Activated CD8-positive, alpha-beta memory T cell treated with anti-CD3 and anti-CD28 coated beads for 4 hours (primary cell): ENCODE data around the gene ZCCHC17.

ENCODE experiments used
- DNase-seq, 2 donors: peaks; one replicate each; pipeline ENCODE4 v3.0.0-alpha.2; 2020; ENCODE audit warnings: low read depth in 2 of 2

Gene ZCCHC17

GRCh38 chr1:31306278-31306677 lies 9.4 kb downstream of the ZCCHC17 start:
- no peak for DNase-seq

GRCh38 chr1:31308036-31308435 lies 11.2 kb downstream of the ZCCHC17 start:
- no peak for DNase-seq

- no peak for DNase-seq
Measured at GRCh38 chr1:31310198-31310597, 13.4 kb downstream of the ZCCHC17 start.

- no peak for DNase-seq
Measured at GRCh38 chr1:31315902-31316301, 19.1 kb downstream of the ZCCHC17 start.

- DNase-seq, result no peak
Measured at GRCh38 chr1:31318146-31318545, 21.3 kb downstream of the ZCCHC17 start.

GRCh38 chr1:31324093-31324492 lies 27.3 kb downstream of the ZCCHC17 start:
- DNase-seq, result no peak

- DNase-seq, result no peak
Measured at GRCh38 chr1:31324992-31325391, 28.2 kb downstream of the ZCCHC17 start.

DNA sequence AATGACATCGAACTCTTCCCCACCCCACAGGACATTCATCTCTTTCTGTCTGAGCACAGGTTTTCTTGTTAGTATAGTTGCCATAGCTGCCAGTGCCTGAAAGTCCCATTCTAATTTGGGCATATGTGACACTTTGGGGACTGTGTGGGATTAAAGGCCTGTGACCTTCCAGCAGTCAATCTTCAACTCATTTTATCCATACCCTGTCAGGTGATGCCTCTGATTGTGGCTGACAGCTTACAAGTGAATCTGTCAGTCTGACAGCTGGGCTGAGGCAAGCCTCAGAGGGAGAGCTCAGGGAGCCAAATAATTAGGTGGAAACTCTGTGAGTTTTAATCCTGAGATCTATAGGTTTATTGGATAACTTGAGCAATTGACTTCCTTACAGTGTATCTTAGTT lies 29.6 kb downstream of the ZCCHC17 start:
- DNase-seq, result no peak

DNA sequence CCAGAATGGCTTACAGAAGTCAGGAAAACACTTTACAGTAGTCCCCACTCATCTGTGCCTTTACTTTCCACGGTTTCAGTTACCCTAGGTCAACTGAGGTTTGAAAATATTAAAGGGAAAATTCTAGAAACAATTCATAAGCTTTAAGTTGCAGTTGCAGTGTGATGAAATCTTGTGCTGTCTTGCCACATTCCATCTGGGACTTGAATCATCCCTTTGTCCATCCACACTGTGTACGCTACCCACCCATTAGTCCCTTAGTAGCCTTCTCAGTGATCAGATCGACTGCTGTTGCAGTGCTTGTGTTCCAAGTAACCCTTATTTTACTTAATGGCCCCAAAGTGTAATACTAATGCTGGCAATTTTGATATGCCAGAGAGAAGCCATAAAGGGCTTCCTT lies 30.5 kb downstream of the ZCCHC17 start:
- DNase-seq, result no peak

- no peak for DNase-seq
Measured at GRCh38 chr1:31335007-31335406, 38.2 kb downstream of the ZCCHC17 start.

GRCh38 chr1:31336687-31337467 lies 40.0 kb downstream of the ZCCHC17 start:
- DNase-seq, result no peak

DNA sequence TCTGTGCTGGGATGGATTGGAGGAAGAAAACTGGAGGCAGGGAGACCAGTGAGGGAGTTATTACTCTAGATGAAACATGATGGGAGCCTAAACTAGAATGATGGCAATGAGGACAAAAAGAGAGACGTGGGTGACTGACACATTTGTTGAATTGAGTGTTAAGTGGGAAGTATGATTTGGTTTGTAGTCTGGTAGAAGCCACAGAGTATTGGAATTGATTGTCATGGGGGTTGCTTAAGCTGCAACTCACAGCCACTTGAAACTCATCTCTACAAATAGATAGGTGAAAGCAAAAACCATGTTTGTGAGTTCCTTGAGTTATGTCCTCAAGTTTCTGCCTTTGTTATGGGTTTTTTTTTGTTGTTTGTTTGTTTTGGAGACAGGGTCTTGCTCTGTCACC lies 47.7 kb downstream of the ZCCHC17 start:
- no peak for DNase-seq

DNA sequence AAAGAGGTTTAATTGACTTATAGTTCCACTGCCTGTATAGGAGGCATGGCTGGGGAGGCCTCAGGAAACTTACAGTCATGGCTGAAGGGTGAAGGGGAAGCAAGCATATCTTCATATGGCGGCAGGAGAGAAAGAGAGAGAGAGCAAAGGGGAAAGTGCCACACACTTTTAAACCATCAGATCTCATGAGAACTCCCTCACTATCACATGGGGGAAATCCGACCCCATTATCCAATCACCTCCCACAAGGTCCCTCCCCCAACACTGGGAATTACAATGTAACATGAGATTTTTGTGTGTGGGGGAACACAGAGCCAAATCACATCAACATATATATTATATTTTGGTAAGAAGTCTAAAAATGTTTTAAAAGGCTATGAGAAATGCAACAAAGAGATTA lies 48.8 kb downstream of the ZCCHC17 start:
- no peak for DNase-seq

DNA sequence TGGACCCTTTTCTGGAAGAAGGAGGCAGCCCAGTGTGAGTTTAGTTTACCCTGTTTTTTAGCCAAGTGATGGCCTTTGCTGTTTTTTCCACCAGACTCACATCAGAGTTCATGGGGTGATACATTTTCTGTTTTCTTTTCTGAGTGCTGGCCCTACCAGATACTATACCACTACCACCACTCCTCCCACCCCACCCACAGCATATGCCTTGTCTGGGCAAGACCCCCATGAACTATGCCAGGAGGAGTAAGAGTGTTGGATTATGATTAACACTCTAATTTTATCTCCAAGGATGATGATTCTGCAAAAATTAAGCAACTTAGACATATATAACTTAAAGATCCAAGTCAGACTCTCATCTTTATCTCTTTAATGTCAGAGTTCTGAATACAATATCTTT lies 50.0 kb downstream of the ZCCHC17 start:
- no peak for DNase-seq

DNA sequence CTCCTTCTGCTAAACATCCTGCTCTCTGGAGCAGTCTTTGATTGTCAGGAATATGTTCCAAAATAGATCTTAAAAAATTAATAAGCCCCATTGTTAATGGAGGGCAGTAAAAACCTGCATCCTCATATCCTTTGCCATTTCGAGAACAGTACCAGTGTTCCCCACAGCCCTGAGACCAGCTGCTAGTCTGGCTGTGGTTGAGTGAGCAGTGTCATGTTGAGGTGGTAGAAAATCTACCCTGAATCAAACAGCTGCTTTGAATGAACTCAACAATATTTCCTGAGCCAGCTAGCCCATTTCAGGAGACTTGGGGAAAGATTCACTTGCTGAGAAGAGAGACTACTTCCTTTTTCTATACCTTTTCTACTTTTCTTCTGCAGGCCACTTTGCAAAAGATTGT lies 51.6 kb downstream of the ZCCHC17 start:
- no peak for DNase-seq

DNA sequence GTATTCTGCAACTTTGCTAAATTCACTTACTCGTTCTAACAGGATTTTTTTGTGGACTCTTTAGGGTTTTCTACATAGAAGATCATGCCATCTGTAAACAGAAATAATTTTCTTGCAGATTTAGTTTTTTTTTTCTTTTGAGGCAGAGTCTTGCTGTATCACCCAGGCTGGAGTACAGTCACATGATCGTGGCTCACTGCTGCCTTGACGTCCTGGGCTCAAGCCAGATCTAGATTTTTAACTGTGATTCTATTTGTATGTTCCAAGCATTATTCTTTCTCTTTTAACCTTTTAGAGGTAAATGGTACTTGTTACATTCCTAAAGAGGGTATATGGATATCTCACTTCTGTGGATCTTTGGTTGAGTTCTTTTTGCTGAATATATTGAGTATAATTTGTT lies 57.5 kb downstream of the ZCCHC17 start:
- DNase-seq, result no peak

DNA sequence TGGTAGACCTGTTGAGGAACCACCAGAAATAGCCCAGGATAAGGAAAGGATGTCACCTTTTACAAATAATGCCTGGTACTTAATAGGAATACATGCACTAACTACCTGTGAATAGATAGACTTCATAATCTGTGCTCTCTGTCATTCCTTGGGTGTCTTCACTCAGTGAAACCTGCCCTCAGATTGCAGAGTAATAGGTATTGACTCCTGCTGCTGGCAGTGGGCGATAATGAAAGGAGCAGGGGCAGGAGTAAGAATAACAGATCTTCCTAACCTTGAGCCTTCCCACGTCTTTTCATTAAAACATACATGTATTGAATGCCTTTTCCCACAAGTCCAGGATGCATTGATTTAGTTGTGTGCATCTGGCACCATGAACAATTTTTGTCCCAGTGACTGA lies 59.6 kb downstream of the ZCCHC17 start:
- DNase-seq, result no peak

DNA sequence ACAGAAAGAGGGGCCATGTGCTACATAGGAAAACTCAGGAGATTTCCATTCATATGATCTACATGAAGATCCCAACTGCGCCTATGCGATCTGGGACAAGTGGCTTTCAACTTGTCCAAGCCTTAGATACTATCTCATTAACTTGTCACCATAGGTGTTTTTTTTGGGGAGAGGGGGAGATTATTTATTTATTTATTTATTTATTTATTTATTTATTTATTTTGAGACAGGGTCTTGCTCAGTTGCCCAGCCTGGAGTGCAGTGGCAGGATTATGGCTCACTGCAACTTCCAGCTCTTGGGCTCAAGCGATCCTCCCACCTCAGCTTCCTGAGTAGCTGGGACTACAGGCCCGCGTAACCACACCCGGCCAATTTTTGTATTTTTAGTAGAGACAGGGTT lies 64.8 kb downstream of the ZCCHC17 start:
- DNase-seq, result no peak

DNA sequence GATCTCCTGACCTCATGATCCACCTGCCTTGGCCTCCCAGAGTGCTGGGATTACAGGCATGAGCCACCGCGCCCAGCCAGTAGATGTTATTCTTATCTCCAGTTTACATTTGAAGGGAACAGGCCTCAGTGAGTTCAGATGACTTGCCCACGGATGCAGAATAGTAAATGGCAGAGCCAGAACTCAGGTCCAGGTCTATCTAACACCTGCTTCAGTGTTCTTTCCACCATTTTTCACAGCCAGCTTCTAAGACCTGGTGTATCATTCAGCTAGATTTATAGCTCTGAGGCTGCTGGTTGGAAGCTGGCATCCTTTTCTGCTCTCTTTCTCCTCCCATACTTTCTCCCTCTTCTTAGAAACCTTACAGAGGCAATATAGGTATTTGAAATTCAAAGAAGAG lies 65.2 kb downstream of the ZCCHC17 start:
- no peak for DNase-seq

GRCh38 chr1:31364561-31365250 lies 67.9 kb downstream of the ZCCHC17 start:
- DNase-seq, result no peak

DNA sequence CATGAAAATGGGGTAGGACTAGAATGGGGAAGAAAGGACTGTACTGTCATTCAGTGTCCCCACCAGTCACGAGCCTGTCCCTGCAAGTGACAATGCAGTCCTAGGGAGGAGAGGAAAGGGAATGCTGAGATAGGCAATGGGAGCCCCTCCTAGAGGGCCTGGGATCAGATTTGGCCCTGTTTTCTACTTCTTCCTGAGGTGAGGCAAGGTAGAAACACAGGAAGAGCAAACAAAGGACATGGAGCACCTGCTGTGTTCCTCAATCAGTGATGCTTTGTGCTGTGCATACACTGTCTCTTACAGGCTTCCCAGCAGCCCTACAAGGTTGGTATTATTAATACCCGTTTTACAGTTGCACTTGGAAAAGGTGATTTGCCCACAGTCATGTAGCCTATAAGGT lies 70.0 kb downstream of the ZCCHC17 start:
- no peak for DNase-seq

DNA sequence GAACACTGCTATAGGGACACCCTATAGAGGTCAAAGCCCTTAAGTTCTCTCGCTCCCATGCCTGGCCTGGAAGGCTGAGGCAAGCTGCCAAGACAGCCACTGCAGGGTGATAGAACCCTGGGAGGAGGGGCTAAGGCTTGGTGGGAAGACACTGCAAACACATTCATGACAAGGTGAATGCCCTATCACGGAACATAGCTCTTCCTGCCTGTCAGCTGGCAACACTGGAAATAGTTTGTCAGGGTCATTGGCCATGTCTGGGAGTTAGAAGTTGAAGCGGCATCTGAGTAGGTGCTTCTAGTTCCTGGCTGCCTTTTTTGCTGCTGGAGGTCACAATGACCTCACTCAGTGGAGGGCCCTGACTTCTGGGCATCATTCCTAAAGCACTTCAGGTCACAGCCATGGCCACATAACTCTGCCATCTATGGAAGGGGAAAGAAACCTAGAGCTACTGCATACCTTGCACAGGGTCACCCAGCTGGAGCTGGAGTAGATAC lies 71.8 kb downstream of the ZCCHC17 start:
- DNase-seq, result no peak

GRCh38 chr1:31370021-31370420 lies 73.2 kb downstream of the ZCCHC17 start:
- no peak for DNase-seq
